A549 (cell line): ENCODE results near the gene IL1RN. TPM values are rescaled to one million over a fixed set of nuclear protein-coding genes. Genes with fewer than 3 reads are reported as not detected.
A peak's percentile ranks its signal among the peaks of the same experiment; 100 is the strongest.

Source experiments
- ATAC-seq, 2 experiments: fragments of 200-7000 bp in 1 of 2; fragments of >200 bp in 1 of 2; cut with Nextera tagmentation in 1 of 2; cut with Tn5 transposase in 1 of 2; 3 replicates each; pipeline versions ENCODE4 v1.8.0 to v1.9.1; 2018 to 2020; ENCODE audit warnings: mild to moderate bottlenecking in 1 of 2, moderate library complexity in 1 of 2
- CTCF ChIA-PET: fragments of 300-600 bp; sonication (Branson Sonifier 250); formaldehyde crosslinking; extraction: SDS; loops from one replicate; lab custom pipeline; 2021; ENCODE audit warnings: antibody characterized with exemption, inconsistent platforms; lab: Yijun Ruan, JAX
- POLR2A ChIA-PET: fragments of 350-600 bp; formaldehyde crosslinking; extraction: SDS; loops from one replicate; lab custom pipeline; 2021; ENCODE audit warnings: antibody characterized with exemption, inconsistent platforms; lab: Yijun Ruan, JAX
- DNase-seq, 2 experiments: peaks; one replicate each; pipeline versions ENCODE4 v3.0.0 to v3.0.0-alpha.2; 2011 to 2016; ENCODE audit warnings: low read depth in 1 of 2, low spot score in 1 of 2
- FAIRE-seq: peaks from 2 replicates; lab custom pipeline; 2011; peaks lifted over from hg19 to GRCh38; lab: Jason Lieb, UNC
- H3K27ac ChIP-seq, 2 experiments: fragments of >200 bp; sonication (Bioruptor Twin); formaldehyde crosslinking; 3 replicates each; pipeline ENCODE4 v1.5.1; 2016 to 2017
- H3K4me1 ChIP-seq: fragments of >200 bp; sonication (Bioruptor Twin); formaldehyde crosslinking; 3 replicates; pipeline ENCODE4 v1.6.1; 2016
- H3K4me2 ChIP-seq: fragments of >200 bp; sonication (Bioruptor Twin); formaldehyde crosslinking; 3 replicates; pipeline ENCODE4 v1.6.1; 2016
- H3K4me3 ChIP-seq: fragments of >200 bp; sonication (Bioruptor Twin); formaldehyde crosslinking; 3 replicates; pipeline ENCODE4 v1.5.1; 2016
- H3K9me3 ChIP-seq: fragments of >200 bp; sonication (Bioruptor Twin); formaldehyde crosslinking; 3 replicates; pipeline ENCODE4 v1.6.1; 2016
- CBX2 ChIP-seq: fragments of 200-600 bp; sonication (generic); IDR thresholded peaks from 2 replicates; pipeline ENCODE4 v1.6.1; 2016; ENCODE audit warnings: low read depth, mild to moderate bottlenecking, borderline replicate concordance
- CBX8 ChIP-seq: fragments of 200-600 bp; sonication (generic); IDR thresholded peaks from 2 replicates; pipeline ENCODE4 v1.6.1; 2016
- CEBPB ChIP-seq, 2 experiments: fragments of >200 bp in 1 of 2; sonication (Bioruptor Twin) in 1 of 2; formaldehyde crosslinking in 1 of 2; IDR thresholded peaks; 2 replicates each; pipeline ENCODE4 v1.6.1; 2012 to 2016
- CHD2 ChIP-seq: fragments of 150-350 bp; IDR thresholded peaks from 2 replicates; pipeline ENCODE4 v1.6.1; 2014; ENCODE audit warnings: low read length; ENCODE audit not compliant: partially characterized antibody
- EHF ChIP-seq: fragments of 250-450 bp; sonication (Bioruptor Pico); IDR thresholded peaks from 2 replicates; pipeline ENCODE4 v1.5.0; 2020; ENCODE audit warnings: mild to moderate bottlenecking
- EHMT2 ChIP-seq: fragments of 200-600 bp; sonication (generic); IDR thresholded peaks from 2 replicates; pipeline ENCODE4 v1.6.1; 2016; ENCODE audit warnings: antibody characterized with exemption, low read depth, mild to moderate bottlenecking, moderate library complexity
- EP300 ChIP-seq, 2 experiments: fragments of >200 bp; sonication (Bioruptor Twin); formaldehyde crosslinking; IDR thresholded peaks; 2 replicates in 1 of 2; 3 replicates in 1 of 2; pipeline ENCODE4 v1.6.1; 2016 to 2017
- FOSB ChIP-seq: fragments of 250-450 bp; sonication (Bioruptor Pico); IDR thresholded peaks from 2 replicates; pipeline ENCODE4 v1.5.0; 2020; ENCODE audit warnings: mild to moderate bottlenecking, moderate library complexity
- HDAC2 ChIP-seq: fragments of 200-600 bp; sonication (generic); IDR thresholded peaks from 2 replicates; pipeline ENCODE4 v1.6.1; 2016
- HOXB13 ChIP-seq: fragments of 250-450 bp; sonication (Bioruptor Pico); IDR thresholded peaks from 2 replicates; pipeline ENCODE4 v1.5.0; 2020; ENCODE audit warnings: low read depth, mild to moderate bottlenecking, moderate library complexity
- HOXB5 ChIP-seq: fragments of 250-450 bp; sonication (Bioruptor Pico); IDR thresholded peaks from 2 replicates; pipeline ENCODE4 v1.5.0; 2020; ENCODE audit warnings: mild to moderate bottlenecking, moderate library complexity
- KDM1A ChIP-seq: fragments of 200-600 bp; sonication (generic); IDR thresholded peaks from 2 replicates; pipeline ENCODE4 v1.6.1; 2016; ENCODE audit warnings: low read depth, mild to moderate bottlenecking
- MAFK ChIP-seq: fragments of 450-650 bp; IDR thresholded peaks from 2 replicates; pipeline ENCODE4 v1.6.1; 2014; ENCODE audit not compliant: partially characterized antibody
- NPAS2 ChIP-seq: fragments of 250-450 bp; sonication (Bioruptor Pico); IDR thresholded peaks from 2 replicates; pipeline ENCODE4 v1.8.0; 2022; ENCODE audit warnings: mild to moderate bottlenecking, moderate library complexity, borderline replicate concordance
- POLR2A ChIP-seq: IDR thresholded peaks from 2 replicates; pipeline ENCODE4 v1.6.1; 2012; ENCODE audit warnings: mild to moderate bottlenecking, low read length
- RAD21 ChIP-seq, 2 experiments: fragments of >200 bp in 1 of 2; sonication (Bioruptor Twin) in 1 of 2; formaldehyde crosslinking in 1 of 2; IDR thresholded peaks in 1 of 2; conservative IDR thresholded peaks in 1 of 2; 2 replicates in 1 of 2; 3 replicates in 1 of 2; pipeline ENCODE4 v1.6.1; 2012 to 2018; ENCODE audit warnings: inconsistent platforms in 1 of 2
- RFX5 ChIP-seq: fragments of 450-650 bp; IDR thresholded peaks from 2 replicates; pipeline ENCODE4 v1.7.1; 2014; ENCODE audit warnings: antibody characterized with exemption, mild to moderate bottlenecking, moderate library complexity
- ZC3H11A ChIP-seq: fragments of 450-650 bp; IDR thresholded peaks from 2 replicates; pipeline ENCODE4 v1.6.1; 2014; ENCODE audit warnings: antibody characterized with exemption, mild to moderate bottlenecking
- ZNF302 ChIP-seq: fragments of 250-450 bp; sonication (Bioruptor Pico); IDR thresholded peaks from 2 replicates; pipeline ENCODE4 v1.9.0; 2021; ENCODE audit warnings: inconsistent platforms, mild to moderate bottlenecking, moderate library complexity
- WGBS: methylation state at CpG from one replicate; pipeline ENCODE4 v1.1.6; 2017; ENCODE audit errors: missing lambda C conversion rate; 5-methylcytosine and 5-hydroxymethylcytosine counted together
- polyA plus RNA-seq, 4 experiments: library from polyadenylated mRNA; depleted of rRNA in 3 of 4; stranded (reverse); fragments of >200 nt; fragmentation: RNase III in 1 of 4; extraction: RNeasy Plus Mini Kit Qiagen cat#74134 plus additional on column Dnase treatment in 1 of 4; gene quantifications; 2 replicates in 3 of 4; 3 replicates in 1 of 4; pipeline ENCODE4 v1.2.3, GENCODE V29; 2011 to 2017
- TF ChIP-seq, protein P1 (sequence below): fragments of 250-450 bp; sonication (Bioruptor Pico); IDR thresholded peaks from 2 replicates; pipeline ENCODE4 v1.5.0; 2020; ENCODE audit warnings: low read depth, mild to moderate bottlenecking, moderate library complexity
- TF ChIP-seq, protein P2 (sequence below): fragments of >200 bp; sonication (Bioruptor Twin); formaldehyde crosslinking; IDR thresholded peaks from 2 replicates; pipeline ENCODE4 v1.6.1; 2016
- TF ChIP-seq, protein P3 (sequence below): fragments of 150-350 bp; IDR thresholded peaks from 2 replicates; pipeline ENCODE4 v1.6.1; 2014; ENCODE audit warnings: low read depth, mild to moderate bottlenecking, low read length
- TF ChIP-seq, protein P4 (sequence below): fragments of 200-600 bp; sonication (generic); IDR thresholded peaks from 2 replicates; pipeline ENCODE4 v1.6.1; 2016; ENCODE audit warnings: antibody characterized with exemption, mild to moderate bottlenecking, moderate library complexity
- TF ChIP-seq, protein P5 (sequence below): IDR thresholded peaks from 2 replicates; pipeline ENCODE4 v1.6.1; 2012
- TF ChIP-seq, protein P6 (sequence below): fragments of >200 bp; sonication (Bioruptor Twin); formaldehyde crosslinking; IDR thresholded peaks from 3 replicates; pipeline ENCODE4 v1.6.1; 2016

The IL1RN gene
- polyA plus RNA-seq, 2 of the 4 experiments (the other 2 are of a cell fraction) = 0.13 TPM; not detected in 1

DNA sequence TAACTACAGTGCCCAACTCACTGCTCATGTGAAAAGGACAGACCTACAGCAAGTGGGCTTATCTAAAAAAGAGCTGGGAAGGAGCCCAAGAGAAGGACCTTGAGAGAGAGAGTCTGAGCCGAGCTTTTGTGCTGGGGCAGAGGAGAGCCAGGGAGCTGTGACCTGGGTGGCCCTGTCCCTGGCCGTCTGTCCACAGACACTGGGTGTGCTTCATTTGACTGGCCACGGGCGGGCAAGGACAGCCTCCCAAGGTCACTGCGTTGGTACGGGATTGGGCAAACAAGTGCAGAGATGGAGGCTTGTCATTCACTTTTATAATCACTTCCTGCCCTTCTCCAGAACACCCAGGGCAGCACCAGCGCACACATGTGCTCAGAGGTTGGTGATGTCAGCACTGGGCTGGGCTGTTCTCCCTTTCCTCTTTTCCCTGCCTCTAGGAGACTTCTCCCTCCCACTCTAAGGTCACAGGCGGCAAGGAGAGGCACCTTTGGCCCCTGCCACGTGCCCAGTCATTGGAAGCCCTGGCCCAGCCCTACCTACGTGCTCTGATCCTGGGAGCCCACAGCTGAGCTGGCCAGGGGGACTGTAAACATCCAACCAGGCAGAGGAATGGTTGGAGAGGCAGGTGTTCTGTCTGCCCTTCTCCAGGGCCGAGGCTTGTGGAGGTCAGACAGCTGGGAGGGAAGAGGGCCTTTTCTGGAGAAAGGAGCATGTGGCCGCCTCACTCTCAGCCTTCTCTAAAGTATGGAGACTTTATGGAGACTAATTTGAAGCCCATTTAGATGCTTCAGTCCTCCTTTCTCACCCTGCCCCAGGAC is 39.9 kb downstream of the IL1RN start:
- no peaks in the 10 kb centered on the region for H3K4me1 ChIP-seq
- TF ChIP-seq NPAS2 = no peak
- no peak for TF ChIP-seq MAFK
- no peak for TF ChIP-seq EHF (CRISPR knock-in tag)
- TF ChIP-seq, protein P1, sequence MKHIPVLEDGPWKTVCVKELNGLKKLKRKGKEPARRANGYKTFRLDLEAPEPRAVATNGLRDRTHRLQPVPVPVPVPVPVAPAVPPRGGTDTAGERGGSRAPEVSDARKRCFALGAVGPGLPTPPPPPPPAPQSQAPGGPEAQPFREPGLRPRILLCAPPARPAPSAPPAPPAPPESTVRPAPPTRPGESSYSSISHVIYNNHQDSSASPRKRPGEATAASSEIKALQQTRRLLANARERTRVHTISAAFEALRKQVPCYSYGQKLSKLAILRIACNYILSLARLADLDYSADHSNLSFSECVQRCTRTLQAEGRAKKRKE (CRISPR knock-in tag) = no peak
- no peak for TF ChIP-seq RAD21 (conservative IDR thresholded peaks at IDR 0.05 in 1 of 2, IDR thresholded peaks at IDR 0.05 in 1 of 2)
- ChIA-PET CTCF (interaction anchor here (0.8 to 2.7 kb wide), 4 partner anchors 15 to 87 kb away, joined by 3 to 12 read pairs (median 4); no protein-coding TSS in a partner anchor), POLR2A (no interaction called here)
- ATAC-seq (peak; percentile 71 to 72; a peak in 5 of 6 replicates), FAIRE-seq (no peak), DNase-seq (no peak)
- no peaks in the 10 kb centered on the region for H3K9me3 ChIP-seq
- H3K4me3 ChIP-seq = no peak overlapping the region
- H3K4me2 ChIP-seq = no peak overlapping the region
- H3K27ac ChIP-seq = no peak overlapping the region
- 61% methylated on average over 12 of the region's 12 CpGs for WGBS

DNA sequence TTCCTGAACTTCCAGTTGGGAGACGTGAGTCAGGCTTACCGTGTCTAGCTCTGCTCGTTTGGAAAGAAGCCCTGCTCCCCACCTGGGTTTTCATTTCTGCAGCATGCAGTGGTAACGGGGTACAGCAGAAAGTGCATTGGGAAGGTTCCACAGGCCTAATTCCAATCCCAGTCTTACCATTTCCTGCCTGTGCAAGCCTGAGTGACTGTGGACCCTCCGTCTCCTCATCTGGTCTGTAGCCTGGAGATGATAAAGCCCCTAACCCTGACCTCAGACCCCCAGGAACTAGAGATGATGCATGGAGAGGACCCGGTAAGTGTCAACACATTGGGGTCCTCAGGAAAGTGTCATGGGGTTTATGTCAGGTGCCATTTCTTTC is 40.6 kb downstream of the IL1RN start:
- Histone ChIP-seq H3K4me3 (no peak overlapping the region), H3K4me2 (no peak overlapping the region), H3K27ac (no peak overlapping the region), H3K9me3 (no peaks in the 10 kb centered on the region), H3K4me1 (no peaks in the 10 kb centered on the region)
- TF ChIP-seq, protein P2, sequence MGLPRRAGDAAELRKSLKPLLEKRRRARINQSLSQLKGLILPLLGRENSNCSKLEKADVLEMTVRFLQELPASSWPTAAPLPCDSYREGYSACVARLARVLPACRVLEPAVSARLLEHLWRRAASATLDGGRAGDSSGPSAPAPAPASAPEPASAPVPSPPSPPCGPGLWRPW = no peak
- TF ChIP-seq CEBPB (IDR thresholded peaks at IDR 0.05) (no peak), FOSB (CRISPR knock-in tag) (no peak), RFX5 (no peak), CHD2 (no peak)
- TF ChIP-seq, protein P3, sequence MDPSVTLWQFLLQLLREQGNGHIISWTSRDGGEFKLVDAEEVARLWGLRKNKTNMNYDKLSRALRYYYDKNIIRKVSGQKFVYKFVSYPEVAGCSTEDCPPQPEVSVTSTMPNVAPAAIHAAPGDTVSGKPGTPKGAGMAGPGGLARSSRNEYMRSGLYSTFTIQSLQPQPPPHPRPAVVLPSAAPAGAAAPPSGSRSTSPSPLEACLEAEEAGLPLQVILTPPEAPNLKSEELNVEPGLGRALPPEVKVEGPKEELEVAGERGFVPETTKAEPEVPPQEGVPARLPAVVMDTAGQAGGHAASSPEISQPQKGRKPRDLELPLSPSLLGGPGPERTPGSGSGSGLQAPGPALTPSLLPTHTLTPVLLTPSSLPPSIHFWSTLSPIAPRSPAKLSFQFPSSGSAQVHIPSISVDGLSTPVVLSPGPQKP = no peak
- TF ChIP-seq, protein P4, sequence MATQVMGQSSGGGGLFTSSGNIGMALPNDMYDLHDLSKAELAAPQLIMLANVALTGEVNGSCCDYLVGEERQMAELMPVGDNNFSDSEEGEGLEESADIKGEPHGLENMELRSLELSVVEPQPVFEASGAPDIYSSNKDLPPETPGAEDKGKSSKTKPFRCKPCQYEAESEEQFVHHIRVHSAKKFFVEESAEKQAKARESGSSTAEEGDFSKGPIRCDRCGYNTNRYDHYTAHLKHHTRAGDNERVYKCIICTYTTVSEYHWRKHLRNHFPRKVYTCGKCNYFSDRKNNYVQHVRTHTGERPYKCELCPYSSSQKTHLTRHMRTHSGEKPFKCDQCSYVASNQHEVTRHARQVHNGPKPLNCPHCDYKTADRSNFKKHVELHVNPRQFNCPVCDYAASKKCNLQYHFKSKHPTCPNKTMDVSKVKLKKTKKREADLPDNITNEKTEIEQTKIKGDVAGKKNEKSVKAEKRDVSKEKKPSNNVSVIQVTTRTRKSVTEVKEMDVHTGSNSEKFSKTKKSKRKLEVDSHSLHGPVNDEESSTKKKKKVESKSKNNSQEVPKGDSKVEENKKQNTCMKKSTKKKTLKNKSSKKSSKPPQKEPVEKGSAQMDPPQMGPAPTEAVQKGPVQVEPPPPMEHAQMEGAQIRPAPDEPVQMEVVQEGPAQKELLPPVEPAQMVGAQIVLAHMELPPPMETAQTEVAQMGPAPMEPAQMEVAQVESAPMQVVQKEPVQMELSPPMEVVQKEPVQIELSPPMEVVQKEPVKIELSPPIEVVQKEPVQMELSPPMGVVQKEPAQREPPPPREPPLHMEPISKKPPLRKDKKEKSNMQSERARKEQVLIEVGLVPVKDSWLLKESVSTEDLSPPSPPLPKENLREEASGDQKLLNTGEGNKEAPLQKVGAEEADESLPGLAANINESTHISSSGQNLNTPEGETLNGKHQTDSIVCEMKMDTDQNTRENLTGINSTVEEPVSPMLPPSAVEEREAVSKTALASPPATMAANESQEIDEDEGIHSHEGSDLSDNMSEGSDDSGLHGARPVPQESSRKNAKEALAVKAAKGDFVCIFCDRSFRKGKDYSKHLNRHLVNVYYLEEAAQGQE = no peak
- ChIA-PET POLR2A (no interaction called here), CTCF (interaction anchor here (1.7 to 2.7 kb wide), 2 partner anchors 31 to 88 kb away, joined by 5 to 12 read pairs; no protein-coding TSS in a partner anchor)
- no peak for DNase-seq
- no peak for ATAC-seq
- WGBS = 83% methylated on average over 6 of the region's 6 CpGs
- FAIRE-seq = no peak

DNA sequence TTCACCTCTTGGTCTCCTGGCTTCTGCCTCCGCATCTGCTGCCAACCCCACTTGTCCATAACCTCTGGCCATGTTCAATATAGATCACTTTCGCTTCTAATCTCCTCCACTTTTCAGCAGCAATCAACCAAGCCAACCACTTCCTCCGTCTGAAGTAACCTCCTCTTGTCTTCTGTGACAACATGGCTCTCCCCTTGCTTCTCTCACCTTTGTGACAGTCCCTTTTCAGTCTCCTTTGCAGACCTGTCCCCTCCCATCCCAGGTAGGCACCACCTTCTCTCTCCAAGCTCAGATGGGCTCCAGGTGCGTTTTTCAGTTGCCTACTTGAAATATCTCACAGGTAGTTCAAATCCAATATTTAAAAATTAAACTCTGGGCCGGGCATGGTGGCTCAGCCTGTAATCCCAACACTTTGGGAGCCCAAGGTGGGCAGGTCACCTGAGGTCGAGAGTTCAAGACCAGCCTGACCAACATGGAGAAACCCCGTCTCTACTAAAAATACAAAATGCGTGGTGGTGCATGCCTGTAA is 41.7 kb downstream of the IL1RN start:
- ChIA-PET CTCF (no interaction called here), POLR2A (no interaction called here)
- ATAC-seq (no peak), DNase-seq (no peak), FAIRE-seq (no peak)
- no peaks in the 10 kb centered on the region for H3K9me3 ChIP-seq
- H3K4me1 ChIP-seq = no peaks in the 10 kb centered on the region
- TF ChIP-seq, protein P5, sequence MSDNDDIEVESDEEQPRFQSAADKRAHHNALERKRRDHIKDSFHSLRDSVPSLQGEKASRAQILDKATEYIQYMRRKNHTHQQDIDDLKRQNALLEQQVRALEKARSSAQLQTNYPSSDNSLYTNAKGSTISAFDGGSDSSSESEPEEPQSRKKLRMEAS = no peak
- TF ChIP-seq CBX2 (no peak), EP300 (IDR thresholded peaks at IDR 0.05) (no peak), HOXB13 (no peak), HDAC2 (no peak), POLR2A (no peak), ZC3H11A (no peak), EHMT2 (no peak), HOXB5 (no peak), ZNF302 (CRISPR knock-in tag) (no peak), CBX8 (no peak), KDM1A (no peak)
- TF ChIP-seq, protein P1 (CRISPR knock-in tag) = no peak
- TF ChIP-seq, protein P2 = no peak
- TF ChIP-seq, protein P6, sequence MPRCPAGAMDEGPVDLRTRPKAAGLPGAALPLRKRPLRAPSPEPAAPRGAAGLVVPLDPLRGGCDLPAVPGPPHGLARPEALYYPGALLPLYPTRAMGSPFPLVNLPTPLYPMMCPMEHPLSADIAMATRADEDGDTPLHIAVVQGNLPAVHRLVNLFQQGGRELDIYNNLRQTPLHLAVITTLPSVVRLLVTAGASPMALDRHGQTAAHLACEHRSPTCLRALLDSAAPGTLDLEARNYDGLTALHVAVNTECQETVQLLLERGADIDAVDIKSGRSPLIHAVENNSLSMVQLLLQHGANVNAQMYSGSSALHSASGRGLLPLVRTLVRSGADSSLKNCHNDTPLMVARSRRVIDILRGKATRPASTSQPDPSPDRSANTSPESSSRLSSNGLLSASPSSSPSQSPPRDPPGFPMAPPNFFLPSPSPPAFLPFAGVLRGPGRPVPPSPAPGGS = no peak
- 73% methylated on average over 8 of the region's 8 CpGs for WGBS
- H3K27ac ChIP-seq = no peak overlapping the region
- H3K4me2 ChIP-seq = no peak overlapping the region
- H3K4me3 ChIP-seq = no peak overlapping the region
